OCI-LY1 (cell line): ENCODE data around the gene THAP12.

Experiments
- H2AFZ ChIP-seq: fragments of 200-600 bp; sonication (generic), shearing (Covaris generic); 2 replicates; pipeline ENCODE4 v1.6.0; 2014; ENCODE audit warnings: antibody characterized with exemption, mild to moderate bottlenecking, low read length
- H3F3A ChIP-seq: fragments of 200-600 bp; sonication (generic), shearing (Covaris generic); 2 replicates; pipeline ENCODE4 v1.6.0; 2014; ENCODE audit warnings: mild to moderate bottlenecking, antibody characterized with exemption, low read length, moderate library complexity; ENCODE audit not compliant: insufficient read depth
- H3K27ac ChIP-seq: fragments of 200-600 bp; sonication (generic); 2 replicates; pipeline ENCODE4 v1.5.1; 2014; ENCODE audit warnings: low read length, mixed run types, mild to moderate bottlenecking, low read depth; ENCODE audit not compliant: poor library complexity, severe bottlenecking
- H3K27me3 ChIP-seq: fragments of 200-600 bp; sonication (generic); 2 replicates; pipeline ENCODE4 v1.6.0; 2014; ENCODE audit warnings: antibody characterized with exemption, mild to moderate bottlenecking, low read length, moderate library complexity; ENCODE audit not compliant: insufficient read depth
- H3K36me3 ChIP-seq: fragments of 200-600 bp; sonication (generic); 2 replicates; pipeline ENCODE4 v1.6.1; 2014; ENCODE audit warnings: mild to moderate bottlenecking, antibody characterized with exemption, low read length, moderate library complexity, mixed read lengths; ENCODE audit not compliant: insufficient read depth
- H3K4me1 ChIP-seq: fragments of 200-600 bp; sonication (generic); 2 replicates; pipeline ENCODE4 v1.5.1; 2014; ENCODE audit warnings: mild to moderate bottlenecking, low read length, moderate library complexity; ENCODE audit not compliant: insufficient read depth, severe bottlenecking
- H3K4me2 ChIP-seq: fragments of 200-600 bp; sonication (generic), shearing (Covaris generic); 2 replicates; pipeline ENCODE4 v1.6.1; 2014; ENCODE audit warnings: low read length
- H3K4me3 ChIP-seq: fragments of 200-600 bp; sonication (generic); 2 replicates; pipeline ENCODE4 v1.5.1; 2014; ENCODE audit warnings: low read length, low read depth, mild to moderate bottlenecking, mixed read lengths; ENCODE audit not compliant: poor library complexity, severe bottlenecking
- H3K79me2 ChIP-seq: fragments of 200-600 bp; shearing (Covaris generic); 2 replicates; pipeline ENCODE4 v1.6.1; 2016; ENCODE audit warnings: mixed run types, low read length, mixed read lengths; ENCODE audit not compliant: insufficient read depth
- H3K9ac ChIP-seq: fragments of 200-600 bp; sonication (generic), shearing (Covaris generic); 2 replicates; pipeline ENCODE4 v1.6.1; 2014; ENCODE audit warnings: mild to moderate bottlenecking, low read length, mixed read lengths
- H3K9me2 ChIP-seq: fragments of 200-600 bp; sonication (generic), shearing (Covaris generic); 2 replicates; pipeline ENCODE4 v1.6.1; 2014; ENCODE audit warnings: low read depth, mild to moderate bottlenecking, low read length, mixed read lengths
- H3K9me3 ChIP-seq: fragments of 200-600 bp; shearing (Covaris generic); 2 replicates; pipeline ENCODE4 v1.6.1; 2014; ENCODE audit warnings: low read length, mixed read lengths
- H4K20me1 ChIP-seq: fragments of 200-600 bp; sonication (generic), shearing (Covaris generic); 2 replicates; pipeline ENCODE4 v1.6.0; 2016; ENCODE audit warnings: mild to moderate bottlenecking, low read length; ENCODE audit not compliant: insufficient read depth
- EZH2 ChIP-seq: fragments of 200-600 bp; sonication (generic), shearing (Covaris generic); IDR thresholded peaks from 2 replicates; pipeline ENCODE4 v1.8.0; 2017; ENCODE audit warnings: borderline replicate concordance, mixed run types, mild to moderate bottlenecking, antibody characterized with exemption, low read length, moderate library complexity, mixed read lengths
- TF ChIP-seq, protein P1 (sequence below): fragments of 200-600 bp; sonication (generic), shearing (Covaris generic); IDR thresholded peaks from 2 replicates; pipeline ENCODE4 v1.5.1; 2017; ENCODE audit warnings: mild to moderate bottlenecking, antibody characterized with exemption, low read length, moderate library complexity, mixed read lengths

THAP12 gene

DNA sequence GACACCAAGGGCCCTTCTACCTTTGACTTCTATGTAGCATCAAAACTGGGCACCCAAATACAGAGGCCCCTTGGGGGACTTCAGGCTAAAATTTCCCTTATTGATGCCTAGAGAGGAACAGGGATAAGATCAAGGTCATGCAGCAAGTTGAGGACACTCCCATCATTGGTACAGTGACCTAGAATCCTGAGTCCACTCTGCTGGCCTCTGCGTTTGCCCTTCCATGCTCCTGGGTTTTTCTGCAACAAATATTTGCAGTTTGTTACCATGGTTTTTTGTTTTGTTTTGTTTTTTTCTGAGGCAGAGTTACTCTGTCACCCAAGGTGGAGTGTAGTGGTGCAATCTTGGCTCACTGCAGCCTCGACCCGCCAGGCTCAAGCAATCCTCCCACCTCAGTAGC lies 64.2 kb downstream of the THAP12 start:
- H3K9me2 ChIP-seq: no peaks in the 10 kb centered on the region
- no peaks in the 10 kb centered on the region for H3K36me3 ChIP-seq
- no peak overlapping the region for H3K4me2 ChIP-seq
- no peaks in the 10 kb centered on the region for H3F3A ChIP-seq
- H3K79me2 ChIP-seq: no peaks in the 10 kb centered on the region
- no peak for TF ChIP-seq EZH2
- TF ChIP-seq, protein P1, sequence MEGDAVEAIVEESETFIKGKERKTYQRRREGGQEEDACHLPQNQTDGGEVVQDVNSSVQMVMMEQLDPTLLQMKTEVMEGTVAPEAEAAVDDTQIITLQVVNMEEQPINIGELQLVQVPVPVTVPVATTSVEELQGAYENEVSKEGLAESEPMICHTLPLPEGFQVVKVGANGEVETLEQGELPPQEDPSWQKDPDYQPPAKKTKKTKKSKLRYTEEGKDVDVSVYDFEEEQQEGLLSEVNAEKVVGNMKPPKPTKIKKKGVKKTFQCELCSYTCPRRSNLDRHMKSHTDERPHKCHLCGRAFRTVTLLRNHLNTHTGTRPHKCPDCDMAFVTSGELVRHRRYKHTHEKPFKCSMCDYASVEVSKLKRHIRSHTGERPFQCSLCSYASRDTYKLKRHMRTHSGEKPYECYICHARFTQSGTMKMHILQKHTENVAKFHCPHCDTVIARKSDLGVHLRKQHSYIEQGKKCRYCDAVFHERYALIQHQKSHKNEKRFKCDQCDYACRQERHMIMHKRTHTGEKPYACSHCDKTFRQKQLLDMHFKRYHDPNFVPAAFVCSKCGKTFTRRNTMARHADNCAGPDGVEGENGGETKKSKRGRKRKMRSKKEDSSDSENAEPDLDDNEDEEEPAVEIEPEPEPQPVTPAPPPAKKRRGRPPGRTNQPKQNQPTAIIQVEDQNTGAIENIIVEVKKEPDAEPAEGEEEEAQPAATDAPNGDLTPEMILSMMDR: no peak
- H3K4me3 ChIP-seq: no peak overlapping the region
- H3K27me3 ChIP-seq: peaks cover 12% of the 10 kb centered on the region; the same call in 1 of the 2 replicates
- H3K9ac ChIP-seq: no peak overlapping the region
- H3K27ac ChIP-seq: no peak overlapping the region
- no peak overlapping the region for H2AFZ ChIP-seq
- no peaks in the 10 kb centered on the region for H3K4me1 ChIP-seq
- no peaks in the 10 kb centered on the region for H4K20me1 ChIP-seq
- H3K9me3 ChIP-seq: no peaks in the 10 kb centered on the region

DNA sequence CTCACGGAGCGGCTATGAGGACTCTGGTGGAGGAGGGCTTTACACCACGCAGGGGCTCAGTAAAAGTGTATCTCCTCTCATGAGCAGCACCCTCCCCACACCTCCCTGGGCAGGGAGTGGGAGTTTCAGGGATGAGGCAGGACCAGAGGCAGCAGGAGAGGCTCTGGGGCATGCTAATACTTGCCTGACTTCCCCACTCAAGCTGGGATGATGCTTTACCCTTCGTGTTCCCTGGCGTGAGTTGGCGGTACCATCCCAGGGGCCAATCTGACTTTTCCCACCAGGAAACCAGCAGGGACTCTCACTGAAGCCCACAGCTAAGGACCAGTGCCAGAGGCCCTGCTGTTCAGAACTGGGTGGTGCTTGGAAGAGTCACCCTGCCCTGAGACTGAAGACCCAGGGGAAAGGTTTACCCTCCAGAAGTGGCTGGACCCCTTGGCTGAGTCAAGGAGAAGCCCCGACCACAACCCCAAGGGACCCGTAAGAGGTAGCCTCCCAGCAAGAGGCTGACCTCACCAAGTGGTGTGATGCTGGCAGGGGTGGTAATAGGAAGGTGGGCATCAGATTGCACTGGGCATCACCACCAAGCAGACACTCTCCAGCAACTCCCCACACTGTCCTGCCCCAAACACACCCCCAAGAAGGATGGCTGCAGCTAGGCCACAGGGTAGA lies 65.6 kb downstream of the THAP12 start:
- H3K36me3 ChIP-seq: no peaks in the 10 kb centered on the region
- no peaks in the 10 kb centered on the region for H3K4me1 ChIP-seq
- H3K4me2 ChIP-seq: no peak overlapping the region
- peaks cover 12% of the 10 kb centered on the region; the same call in 1 of the 2 replicates for H3K27me3 ChIP-seq
- no peaks in the 10 kb centered on the region for H3K9me3 ChIP-seq
- TF ChIP-seq EZH2: no peak
- TF ChIP-seq, protein P1: no peak
- no peaks in the 10 kb centered on the region for H3F3A ChIP-seq
- H3K9ac ChIP-seq: no peak overlapping the region
- H3K79me2 ChIP-seq: no peaks in the 10 kb centered on the region
- H3K4me3 ChIP-seq: no peak overlapping the region
- H3K27ac ChIP-seq: no peak overlapping the region
- no peaks in the 10 kb centered on the region for H3K9me2 ChIP-seq
- no peaks in the 10 kb centered on the region for H4K20me1 ChIP-seq
- H2AFZ ChIP-seq: no peak overlapping the region

DNA sequence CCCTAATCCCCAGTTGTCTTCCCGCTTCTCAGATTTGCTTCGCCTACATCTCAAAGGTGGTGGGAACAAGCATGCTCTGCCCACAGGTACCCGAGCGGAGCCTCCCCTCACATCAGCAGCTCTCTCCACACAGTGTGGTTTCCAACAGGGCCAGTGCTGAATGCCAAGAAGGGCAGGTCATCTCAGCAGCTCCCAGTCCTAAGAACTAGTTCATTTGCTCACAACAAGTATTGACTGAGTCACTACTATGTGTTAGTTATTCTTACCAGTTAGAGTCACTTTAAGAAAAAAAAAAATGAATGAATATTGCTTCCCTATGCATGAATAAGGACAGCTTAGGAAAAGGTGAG lies 66.2 kb downstream of the THAP12 start:
- Histone ChIP-seq H3K4me2 (no peak overlapping the region), H4K20me1 (no peaks in the 10 kb centered on the region), H3K27ac (no peak overlapping the region), H3F3A (no peaks in the 10 kb centered on the region), H3K9ac (no peak overlapping the region), H2AFZ (no peak overlapping the region), H3K27me3 (peaks cover 12% of the 10 kb centered on the region; the same call in 1 of the 2 replicates), H3K9me2 (no peaks in the 10 kb centered on the region), H3K36me3 (no peaks in the 10 kb centered on the region), H3K79me2 (no peaks in the 10 kb centered on the region), H3K4me3 (no peak overlapping the region), H3K4me1 (no peaks in the 10 kb centered on the region), H3K9me3 (no peaks in the 10 kb centered on the region)
- no peak for TF ChIP-seq EZH2
- TF ChIP-seq, protein P1: no peak
